ENCODE measurements around the gene CLDN6. TPM values are rescaled to one million over a fixed set of nuclear protein-coding genes. Genes with fewer than 3 reads are reported as not detected.
A peak's percentile ranks its signal among the peaks of the same experiment; 100 is the strongest.

CLDN6 gene
- total and polyA plus RNA-seq, 2 of the 13 experiments (the other 11 are each of a cell fraction or from before 2014, with no cell fraction given): 5.9 to 7.6 TPM

- TF ChIP-seq TAF1 (CRISPR knock-in tag; IDR thresholded peaks at IDR 0.05) (peak; percentile 91), SRSF1 (optimal IDR thresholded peaks at IDR 0.05; ENCODE audit: low read depth, low read length) (no peak), TEAD3 (CRISPR knock-in tag; optimal IDR thresholded peaks at IDR 0.05; ENCODE audit: borderline replicate concordance) (peak; percentile 31), DZIP1 (CRISPR knock-in tag; IDR thresholded peaks at IDR 0.05) (no peak), ZNF777 (CRISPR knock-in tag; IDR thresholded peaks at IDR 0.05) (peak; percentile 67; the same call in 1 of the 2 replicates), SIX1 (CRISPR knock-in tag; IDR thresholded peaks at IDR 0.05; ENCODE audit: borderline replicate concordance) (no peak), JDP2 (CRISPR knock-in tag; IDR thresholded peaks at IDR 0.05; ENCODE audit: borderline replicate concordance) (no peak), MIER3 (CRISPR knock-in tag; IDR thresholded peaks at IDR 0.05; ENCODE audit: borderline replicate concordance) (no peak), EHMT2 (IDR thresholded peaks at IDR 0.05; ENCODE audit: borderline replicate concordance, low read depth, low read length) (no peak), ZNF383 (CRISPR knock-in tag; IDR thresholded peaks at IDR 0.05; ENCODE audit: borderline replicate concordance) (0 out of 2 replicates have a peak, but pooled peaks have one; percentile 25), ZKSCAN8 (CRISPR knock-in tag; IDR thresholded peaks at IDR 0.05; ENCODE audit: borderline replicate concordance) (no peak), TRAFD1 (CRISPR knock-in tag; IDR thresholded peaks at IDR 0.05; ENCODE audit: borderline replicate concordance) (no peak), SP2 (CRISPR knock-in tag; IDR thresholded peaks at IDR 0.05) (no peak), IKZF5 (CRISPR knock-in tag; IDR thresholded peaks at IDR 0.05) (no peak), ZNF646 (CRISPR knock-in tag; IDR thresholded peaks at IDR 0.05) (no peak), ZNF879 (CRISPR knock-in tag; IDR thresholded peaks at IDR 0.05) (no peak), TRIM24 (CRISPR knock-in tag; IDR thresholded peaks at IDR 0.05) (no peak)
These were observed 37.5 kb downstream of the CLDN6 start, which contains the start of gene PKMYT1 (continued) for GRCh38 chr16:2980227-2981176.
